Prostate gland (tissue), 2 donors: ENCODE data around the gene TFCP2. TPM values are rescaled to one million over a fixed set of nuclear protein-coding genes. Genes with fewer than 3 reads are reported as not detected.

Experiments
- DNase-seq: peaks from one replicate; pipeline ENCODE4 v3.0.0-alpha.2; 2019; ENCODE audit warnings: low spot score
- H3K27ac ChIP-seq, 2 donors: fragments of 200-600 bp; sonication (generic); 2 replicates each; pipeline ENCODE4 v1.5.1; 2017 to 2019
- H3K27me3 ChIP-seq: fragments of 200-600 bp; sonication (generic); replicated peaks from 2 replicates; pipeline ENCODE4 v1.5.1; 2019; ENCODE audit not compliant: insufficient read depth
- H3K36me3 ChIP-seq, 2 donors: fragments of 200-600 bp; sonication (generic); 1 replicate in 1 of 2; 2 replicates in 1 of 2; pipeline versions ENCODE4 v1.5.1 to v1.8.1; 2017 to 2019
- H3K4me1 ChIP-seq: fragments of 200-600 bp; sonication (generic); replicated peaks from 2 replicates; pipeline ENCODE4 v1.5.1; 2019
- H3K4me3 ChIP-seq, 2 donors: fragments of 200-600 bp; sonication (generic); 2 replicates each; pipeline ENCODE4 v1.5.1; 2017 to 2019
- H3K9me3 ChIP-seq: fragments of 200-600 bp; sonication (generic); 2 replicates; pipeline ENCODE4 v1.5.1; 2017
- POLR2A ChIP-seq: fragments of 450-650 bp; IDR thresholded peaks from one replicate; pipeline ENCODE4 v1.6.1; 2016; ENCODE audit warnings: antibody characterized with exemption, mild to moderate bottlenecking
- POLR2AphosphoS5 ChIP-seq: sonication (generic); formaldehyde crosslinking; IDR thresholded peaks from one replicate; pipeline ENCODE4 v1.6.1; 2017; ENCODE audit warnings: antibody characterized with exemption
- WGBS: methylation state at CpG from one replicate; pipeline ENCODE4 v1.1.5; 2018; 5-methylcytosine and 5-hydroxymethylcytosine counted together
- intact Hi-C: fragments of 100-400 bp; cut with DNase I; formaldehyde crosslinking; loops from one replicate; pipeline ENCODE4 v1.14.2; 2022
- total RNA-seq, 2 donors: library from RNA; depleted of rRNA; stranded (reverse); fragments of >200 nt; gene quantifications; one replicate each; pipeline ENCODE4 v1.1.0, GENCODE V29; 2016
- TF ChIP-seq, protein P1 (sequence below), 4 experiments: fragments of 200-600 bp in 2 of 4; fragments of 450-650 bp in 2 of 4; sonication (generic) in 2 of 4; IDR thresholded peaks; 1 replicate in 3 of 4; 2 replicates in 1 of 4; pipeline ENCODE4 v1.5.1; 2016 to 2019; ENCODE audit warnings: antibody characterized with exemption in 4 of 4, mild to moderate bottlenecking in 2 of 4, moderate library complexity in 2 of 4

The TFCP2 gene
- total RNA-seq, 2 donors from 2014 or later = 11.5 to 21.0 TPM

DNA sequence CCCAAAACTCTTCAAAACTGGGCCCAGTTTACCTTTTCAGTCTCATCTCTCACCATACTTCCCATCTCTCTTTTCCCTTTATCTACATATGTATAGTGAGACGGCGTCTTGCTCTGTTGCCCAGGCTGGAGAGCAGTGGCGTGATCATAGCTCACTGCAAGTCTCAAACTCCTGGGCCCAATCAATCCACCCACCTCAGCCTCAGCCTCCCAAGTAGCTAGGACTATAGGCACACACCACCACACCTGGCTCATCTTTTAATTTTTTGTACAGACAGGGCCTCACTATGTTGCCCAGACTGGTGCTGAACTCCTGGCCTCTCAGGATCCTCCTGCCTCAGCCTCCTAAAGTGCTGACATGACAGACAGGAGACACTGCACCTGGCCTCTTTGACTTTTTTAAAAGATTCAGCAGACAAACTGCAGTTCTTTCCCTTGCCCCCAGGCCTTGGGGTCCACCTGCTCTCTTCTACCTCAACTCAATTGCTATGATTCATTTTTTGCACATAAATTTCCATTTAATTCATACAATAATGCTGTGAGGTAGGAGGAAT, 33.6 kb downstream of the TFCP2 start:
- WGBS = 68% methylated on average over 3 of the region's 3 CpGs
- Histone ChIP-seq H3K4me1 (no peaks in the 10 kb centered on the region), H3K36me3 (no peaks in the 10 kb centered on the region), H3K27me3 (no peaks in the 10 kb centered on the region), H3K9me3 (no peaks in the 10 kb centered on the region), H3K4me3 (no peak overlapping the region), H3K27ac (peak overlapping the region in 1 of 2 donors; percentile 20)
- DNase-seq = no peak
- TF ChIP-seq, protein P1, sequence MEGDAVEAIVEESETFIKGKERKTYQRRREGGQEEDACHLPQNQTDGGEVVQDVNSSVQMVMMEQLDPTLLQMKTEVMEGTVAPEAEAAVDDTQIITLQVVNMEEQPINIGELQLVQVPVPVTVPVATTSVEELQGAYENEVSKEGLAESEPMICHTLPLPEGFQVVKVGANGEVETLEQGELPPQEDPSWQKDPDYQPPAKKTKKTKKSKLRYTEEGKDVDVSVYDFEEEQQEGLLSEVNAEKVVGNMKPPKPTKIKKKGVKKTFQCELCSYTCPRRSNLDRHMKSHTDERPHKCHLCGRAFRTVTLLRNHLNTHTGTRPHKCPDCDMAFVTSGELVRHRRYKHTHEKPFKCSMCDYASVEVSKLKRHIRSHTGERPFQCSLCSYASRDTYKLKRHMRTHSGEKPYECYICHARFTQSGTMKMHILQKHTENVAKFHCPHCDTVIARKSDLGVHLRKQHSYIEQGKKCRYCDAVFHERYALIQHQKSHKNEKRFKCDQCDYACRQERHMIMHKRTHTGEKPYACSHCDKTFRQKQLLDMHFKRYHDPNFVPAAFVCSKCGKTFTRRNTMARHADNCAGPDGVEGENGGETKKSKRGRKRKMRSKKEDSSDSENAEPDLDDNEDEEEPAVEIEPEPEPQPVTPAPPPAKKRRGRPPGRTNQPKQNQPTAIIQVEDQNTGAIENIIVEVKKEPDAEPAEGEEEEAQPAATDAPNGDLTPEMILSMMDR (IDR thresholded peaks at IDR 0.05) = no peak
- TF ChIP-seq POLR2AphosphoS5 = no peak
- no peak for TF ChIP-seq POLR2A
- intact Hi-C loops = no loop called here

DNA sequence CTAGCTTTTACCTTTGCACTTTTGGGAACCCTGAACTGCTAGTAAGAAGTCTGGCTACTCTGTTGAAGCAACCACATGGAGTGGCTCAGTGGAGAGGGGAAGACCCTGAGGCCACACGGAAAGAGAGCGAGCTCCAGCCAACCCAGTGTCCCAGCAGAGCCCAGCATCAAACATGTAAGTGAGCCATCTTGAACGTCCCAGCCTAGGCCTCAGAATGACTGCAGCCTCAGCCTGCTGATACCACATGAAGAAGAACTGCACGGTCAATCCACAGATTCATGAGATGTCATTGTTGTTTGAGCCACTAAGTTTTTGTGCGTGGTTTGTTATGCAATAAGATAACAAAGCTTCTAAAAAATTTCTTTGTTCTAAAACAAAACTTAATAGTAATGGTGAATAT, 40.2 kb downstream of the TFCP2 start:
- H3K9me3 ChIP-seq = no peaks in the 10 kb centered on the region
- 61% methylated on average over 5 of the region's 5 CpGs for WGBS
- H3K4me1 ChIP-seq = no peaks in the 10 kb centered on the region
- DNase-seq = no peak
- H3K27me3 ChIP-seq = no peaks in the 10 kb centered on the region
- H3K36me3 ChIP-seq = no peaks in the 10 kb centered on the region
- intact Hi-C loops = no loop called here
- H3K4me3 ChIP-seq = no peak overlapping the region
- TF ChIP-seq POLR2A (no peak), POLR2AphosphoS5 (no peak)
- TF ChIP-seq, protein P1 (IDR thresholded peaks at IDR 0.05) = no peak
- H3K27ac ChIP-seq = no peak overlapping the region

DNA sequence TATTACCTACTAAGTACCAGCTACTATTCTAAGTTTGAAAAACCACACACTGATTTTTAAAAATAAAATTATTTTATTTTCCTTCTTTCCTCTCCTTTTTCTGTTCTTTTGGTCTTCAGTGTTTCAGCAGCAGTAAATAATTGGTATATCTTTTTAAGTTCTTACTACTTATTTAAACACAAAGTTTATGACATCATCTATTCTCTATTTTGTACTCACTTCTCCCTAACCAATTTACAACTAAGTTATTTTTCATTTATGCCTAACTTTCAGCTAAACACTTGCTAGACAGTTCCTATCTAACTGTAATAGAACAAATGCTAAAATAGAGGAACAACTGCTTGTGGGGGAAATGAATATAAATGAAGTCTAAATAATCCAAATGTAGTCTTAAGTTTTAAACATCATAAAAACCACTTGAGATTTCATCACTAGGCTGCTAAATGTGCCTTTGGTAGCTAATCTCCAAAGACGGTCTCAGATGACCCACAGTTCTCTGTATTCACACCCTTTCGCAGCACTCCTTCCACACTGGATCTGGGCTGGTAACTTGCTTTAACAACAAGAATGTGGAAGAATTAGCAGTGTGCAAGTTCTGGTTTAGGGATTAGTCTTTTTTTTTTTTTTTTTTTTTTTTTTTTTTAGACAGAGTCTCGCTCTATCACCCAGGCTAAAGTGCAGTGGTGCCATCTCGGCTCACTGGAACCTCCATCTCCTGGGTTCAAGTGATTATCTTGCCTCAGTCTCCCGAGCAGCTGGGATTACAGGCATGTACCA, 41.0 kb downstream of the TFCP2 start:
- Histone ChIP-seq H3K27ac (no peak overlapping the region), H3K36me3 (no peaks in the 10 kb centered on the region), H3K27me3 (no peaks in the 10 kb centered on the region), H3K4me1 (no peaks in the 10 kb centered on the region), H3K9me3 (no peaks in the 10 kb centered on the region), H3K4me3 (no peak overlapping the region)
- DNase-seq = no peak
- intact Hi-C loops = no loop called here
- 91% methylated on average over 5 of the region's 5 CpGs for WGBS
- TF ChIP-seq POLR2AphosphoS5 (no peak), POLR2A (no peak)
- TF ChIP-seq, protein P1 (IDR thresholded peaks at IDR 0.05) = no peak

DNA sequence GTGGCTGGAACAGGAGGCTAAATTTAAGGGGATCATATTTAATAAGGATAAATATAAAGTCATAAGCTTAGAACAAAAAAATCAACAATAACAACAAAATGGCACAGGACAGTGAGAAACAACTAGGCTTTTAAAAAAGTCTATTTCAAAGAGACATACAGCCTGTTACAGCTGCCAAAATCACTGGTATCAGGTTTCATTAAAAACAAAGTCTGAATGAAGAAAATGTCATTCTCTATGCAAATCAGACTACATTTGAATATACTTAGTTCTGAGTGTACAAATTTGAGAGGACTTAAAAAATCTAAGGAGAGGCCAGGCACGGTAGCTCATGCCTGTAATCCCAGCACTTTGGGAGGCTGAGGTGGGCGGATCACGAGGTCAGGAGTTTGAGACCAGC, 44.0 kb downstream of the TFCP2 start:
- H3K4me3 ChIP-seq = no peak overlapping the region
- H3K27ac ChIP-seq = no peak overlapping the region
- WGBS = 72% methylated on average over 3 of the region's 3 CpGs

DNA sequence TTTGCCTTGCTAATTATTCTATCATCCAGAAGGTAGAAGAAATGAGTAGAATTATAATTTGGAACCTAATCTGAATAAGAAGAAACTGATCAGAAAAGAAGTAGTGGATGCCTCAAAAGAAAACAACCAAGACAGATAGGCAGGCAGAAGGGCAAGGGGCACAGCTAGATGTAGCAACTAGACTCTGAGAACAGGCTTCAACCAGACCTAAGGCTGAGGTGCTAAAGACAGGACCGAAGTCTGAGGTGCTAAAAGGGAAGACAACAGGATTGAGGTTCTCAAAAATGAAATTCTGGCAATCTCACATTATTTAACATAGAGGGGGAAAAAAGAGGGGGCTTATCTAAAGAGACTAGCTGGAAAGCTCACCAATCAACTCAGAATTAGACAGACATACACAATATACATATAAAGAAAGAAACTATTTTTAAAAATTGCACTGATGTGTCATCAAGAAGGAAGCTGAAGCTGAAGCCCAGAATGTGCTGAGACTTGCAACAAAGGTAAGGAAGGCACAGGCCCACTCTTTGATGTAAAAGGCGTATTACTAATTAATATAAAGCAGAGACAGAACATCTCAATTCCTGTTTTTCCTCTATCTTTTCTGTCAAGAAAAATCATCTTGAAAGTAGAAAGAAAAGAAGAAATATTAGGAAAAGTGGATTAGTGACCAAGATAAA, 45.7 kb downstream of the TFCP2 start:
- WGBS = 60% methylated on average over 2 of the region's 2 CpGs
- no peak for DNase-seq
- Histone ChIP-seq H3K27me3 (no peaks in the 10 kb centered on the region), H3K9me3 (no peaks in the 10 kb centered on the region), H3K4me3 (no peak overlapping the region), H3K36me3 (no peaks in the 10 kb centered on the region), H3K4me1 (no peaks in the 10 kb centered on the region), H3K27ac (no peak overlapping the region)
- TF ChIP-seq, protein P1 (IDR thresholded peaks at IDR 0.05) = no peak
- intact Hi-C loops = no loop called here

More for the DNA sequence above, 44.0 kb downstream of the TFCP2 start:
- H3K36me3 ChIP-seq = no peaks in the 10 kb centered on the region
- no peaks in the 10 kb centered on the region for H3K27me3 ChIP-seq
- H3K9me3 ChIP-seq = no peaks in the 10 kb centered on the region
- no peaks in the 10 kb centered on the region for H3K4me1 ChIP-seq
- no peak for DNase-seq
- TF ChIP-seq POLR2A = no peak
- intact Hi-C loops = no loop called here
